AG04450 (cell line): ENCODE data around the gene SLC17A9. TPM values are rescaled to one million over a fixed set of nuclear protein-coding genes. Genes with fewer than 3 reads are reported as not detected.
A peak's percentile ranks its signal among the peaks of the same experiment; 100 is the strongest.

Experiments used
- CTCF ChIA-PET: fragments of 300-600, 350-600 bp; formaldehyde crosslinking; extraction: SDS; loops from one replicate; lab custom pipeline; 2022; ENCODE audit warnings: antibody characterized with exemption, inconsistent platforms; lab: Charles Lee
- POLR2A ChIA-PET: fragments of 350-600 bp; formaldehyde crosslinking; extraction: SDS; loops from one replicate; lab custom pipeline; 2021; ENCODE audit warnings: antibody characterized with exemption, inconsistent platforms; lab: Yijun Ruan, JAX
- DNase-seq: peaks from one replicate; pipeline ENCODE4 v3.0.0-alpha.2; 2011; ENCODE audit warnings: low read depth, low spot score
- H3K27ac ChIP-seq: one replicate; pipeline ENCODE4 v1.5.1; 2012; ENCODE audit warnings: low read depth, low read length, control low read depth
- H3K27me3 ChIP-seq: one replicate; pipeline ENCODE4 v1.6.0; 2012; ENCODE audit warnings: low read length; ENCODE audit not compliant: control insufficient read depth, insufficient read depth
- H3K4me3 ChIP-seq: 2 replicates; pipeline ENCODE4 v1.5.1; 2011; ENCODE audit warnings: mild to moderate bottlenecking, low read depth, low read length, control low read depth
- H3K9me3 ChIP-seq: 2 replicates; pipeline ENCODE4 v1.5.1; 2012; ENCODE audit warnings: low read length; ENCODE audit not compliant: control insufficient read depth, insufficient read depth
- CTCF ChIP-seq: IDR thresholded peaks from 2 replicates; pipeline ENCODE4 v1.5.1; 2011; ENCODE audit warnings: low read depth, low read length, control low read depth, inconsistent platforms
- polyA plus RNA-seq: library from polyadenylated mRNA; depleted of rRNA; stranded (reverse); fragments of >200 nt; gene quantifications from 2 replicates; pipeline ENCODE4 v1.2.3, GENCODE V29; 2011

The SLC17A9 gene
- polyA plus RNA-seq, 1 experiment = 2.2 TPM

GRCh38 chr20:62910777-62911497 lies 41.6 kb upstream of the SLC17A9 start:
- ChIA-PET POLR2A (no interaction called here), CTCF (interaction anchor here (1.0 to 2.6 kb wide), 3 partner anchors 10 to 11 kb away, joined by 3 to 14 read pairs (median 4); no protein-coding TSS in a partner anchor)
- no peak for TF ChIP-seq CTCF
- Histone ChIP-seq H3K9me3 (no peaks in the 10 kb centered on the region; the same call in 1 of the 2 replicates), H3K4me3 (no peak overlapping the region), H3K27me3 (no peaks in the 10 kb centered on the region), H3K27ac (no peak overlapping the region)
- no peak for DNase-seq

- POLR2A ChIA-PET = no interaction called here
- CTCF ChIA-PET = interaction anchor here (1.3 to 2.6 kb wide), 3 partner anchors 9 to 103 kb away, joined by 3 to 14 read pairs (median 4); no protein-coding TSS in a partner anchor
- H3K4me3 ChIP-seq = no peak overlapping the region
- no peak for TF ChIP-seq CTCF
- no peaks in the 10 kb centered on the region; the same call in 1 of the 2 replicates for H3K9me3 ChIP-seq
- peak overlapping the region; percentile 12 for H3K27ac ChIP-seq
- DNase-seq = no peak
- H3K27me3 ChIP-seq = no peaks in the 10 kb centered on the region
Observed at GRCh38 chr20:62911701-62912280, 40.7 kb upstream of the SLC17A9 start.

- Histone ChIP-seq H3K4me3 (no peak overlapping the region), H3K27ac (no peak overlapping the region), H3K27me3 (no peaks in the 10 kb centered on the region), H3K9me3 (no peaks in the 10 kb centered on the region; the same call in 1 of the 2 replicates)
- no peak for TF ChIP-seq CTCF
- CTCF ChIA-PET = interaction anchor here (0.9 to 2.6 kb wide), 3 partner anchors 8 to 59 kb away, joined by 4 to 14 read pairs (median 8); no protein-coding TSS in a partner anchor
- no peak for DNase-seq
- POLR2A ChIA-PET = interaction anchor here (0.8 kb wide), 1 partner anchor 14 kb away, joined by 3 read pairs; no protein-coding TSS in a partner anchor
Observed at GRCh38 chr20:62913043-62913630, 39.4 kb upstream of the SLC17A9 start.

GRCh38 chr20:62914436-62914835 lies 38.1 kb upstream of the SLC17A9 start:
- ChIA-PET POLR2A (interaction anchor here (1.9 kb wide), 1 partner anchor 11 kb away, joined by 4 read pairs; no protein-coding TSS in a partner anchor), CTCF (interaction anchor here (0.9 to 2.2 kb wide), 4 partner anchors 10 to 106 kb away, joined by 3 to 10 read pairs (median 6); no protein-coding TSS in a partner anchor)
- no peak for DNase-seq
- TF ChIP-seq CTCF = no peak
- H3K9me3 ChIP-seq = no peaks in the 10 kb centered on the region; the same call in 1 of the 2 replicates
- H3K27ac ChIP-seq = no peak overlapping the region
- no peak overlapping the region for H3K4me3 ChIP-seq
- no peaks in the 10 kb centered on the region for H3K27me3 ChIP-seq
